Activated naive CD8-positive, alpha-beta T cell (primary cell): ENCODE data around the gene HEXD.
"Not testable (repeated sequence)": the region's sequence is repeated elsewhere in the genome, so short reads cannot be mapped to it uniquely, and the experiment has no call there.

Source experiments
- H3K27ac Mint-ChIP-seq: one replicate; pipeline ENCODE4 v1.8.0; 2021; ENCODE audit warnings: mixed read lengths
- H3K27me3 Mint-ChIP-seq: one replicate; pipeline ENCODE4 v1.8.0; 2021; ENCODE audit warnings: mixed read lengths
- H3K36me3 Mint-ChIP-seq: one replicate; pipeline ENCODE4 v1.8.0; 2021; ENCODE audit warnings: mixed read lengths
- H3K4me1 Mint-ChIP-seq: one replicate; pipeline ENCODE4 v1.8.0; 2021; ENCODE audit warnings: low read depth, mixed read lengths
- H3K4me3 Mint-ChIP-seq: one replicate; pipeline ENCODE4 v1.8.0; 2021; ENCODE audit warnings: mild to moderate bottlenecking, mixed read lengths
- H3K9me3 Mint-ChIP-seq: one replicate; pipeline ENCODE4 v1.8.0; 2021; ENCODE audit warnings: low read depth, mixed read lengths

Gene HEXD

DNA sequence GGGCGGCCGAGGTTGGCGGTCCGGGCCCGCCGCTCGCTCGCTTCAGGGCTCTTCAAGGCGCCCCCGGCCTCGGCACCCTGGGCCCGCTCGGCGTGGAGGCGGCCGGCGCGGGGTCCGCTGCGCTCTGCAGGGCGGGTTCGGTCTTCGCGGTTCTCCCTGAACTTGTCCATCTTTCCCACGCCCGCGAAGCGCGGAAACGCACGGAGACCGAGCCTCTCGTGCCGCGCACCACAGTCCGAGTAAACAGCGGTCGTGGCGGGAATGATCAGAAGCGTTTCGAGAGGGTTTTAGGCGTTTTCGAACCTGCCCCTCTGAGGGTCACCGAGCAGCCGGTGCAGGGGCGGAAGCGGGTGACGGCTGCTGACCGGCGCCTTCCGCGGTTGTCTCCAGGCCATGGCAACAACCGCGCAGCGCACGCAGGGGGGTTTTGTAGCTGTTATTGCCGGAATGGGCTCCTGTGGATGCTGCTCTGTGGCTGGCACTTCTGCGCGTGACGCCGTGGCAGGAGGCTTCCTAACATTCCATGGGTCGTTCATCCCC is 40.8 kb downstream of the HEXD start:
- no peaks in the 10 kb centered on the region for H3K27me3 Mint-ChIP-seq
- peak overlapping the region; percentile 89 for H3K4me3 Mint-ChIP-seq
- H3K4me1 Mint-ChIP-seq: peaks cover 30% of the 10 kb centered on the region
- H3K9me3 Mint-ChIP-seq: no peaks in the 10 kb centered on the region
- peak overlapping the region; percentile 58 for H3K27ac Mint-ChIP-seq
- peaks cover under 1% of the 10 kb centered on the region for H3K36me3 Mint-ChIP-seq

DNA sequence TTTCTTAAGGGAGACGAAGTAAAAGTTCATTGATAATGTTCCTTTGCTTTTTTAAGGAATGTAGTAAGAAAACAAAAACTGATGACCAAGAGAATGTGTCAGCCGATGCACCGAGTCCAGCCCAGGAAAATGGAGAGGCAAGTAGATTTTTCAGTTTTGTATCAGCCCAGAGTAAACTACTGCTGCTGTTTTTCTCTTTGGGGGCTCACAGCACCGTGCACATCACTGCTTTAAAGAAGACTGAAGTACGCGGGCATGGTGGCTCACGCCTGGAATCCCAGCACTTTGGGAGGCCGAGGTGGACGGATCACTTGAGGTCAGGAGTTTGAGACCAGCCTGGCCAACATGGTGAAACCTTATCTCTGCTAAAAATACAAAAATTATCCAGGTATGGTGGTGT is 41.8 kb downstream of the HEXD start:
- not testable (repeated sequence) for H3K27ac Mint-ChIP-seq, H3K27me3 Mint-ChIP-seq, H3K36me3 Mint-ChIP-seq, H3K9me3 Mint-ChIP-seq
- H3K4me3 Mint-ChIP-seq: peak overlapping the region; percentile 10
- peaks cover 32% of the 10 kb centered on the region for H3K4me1 Mint-ChIP-seq

DNA sequence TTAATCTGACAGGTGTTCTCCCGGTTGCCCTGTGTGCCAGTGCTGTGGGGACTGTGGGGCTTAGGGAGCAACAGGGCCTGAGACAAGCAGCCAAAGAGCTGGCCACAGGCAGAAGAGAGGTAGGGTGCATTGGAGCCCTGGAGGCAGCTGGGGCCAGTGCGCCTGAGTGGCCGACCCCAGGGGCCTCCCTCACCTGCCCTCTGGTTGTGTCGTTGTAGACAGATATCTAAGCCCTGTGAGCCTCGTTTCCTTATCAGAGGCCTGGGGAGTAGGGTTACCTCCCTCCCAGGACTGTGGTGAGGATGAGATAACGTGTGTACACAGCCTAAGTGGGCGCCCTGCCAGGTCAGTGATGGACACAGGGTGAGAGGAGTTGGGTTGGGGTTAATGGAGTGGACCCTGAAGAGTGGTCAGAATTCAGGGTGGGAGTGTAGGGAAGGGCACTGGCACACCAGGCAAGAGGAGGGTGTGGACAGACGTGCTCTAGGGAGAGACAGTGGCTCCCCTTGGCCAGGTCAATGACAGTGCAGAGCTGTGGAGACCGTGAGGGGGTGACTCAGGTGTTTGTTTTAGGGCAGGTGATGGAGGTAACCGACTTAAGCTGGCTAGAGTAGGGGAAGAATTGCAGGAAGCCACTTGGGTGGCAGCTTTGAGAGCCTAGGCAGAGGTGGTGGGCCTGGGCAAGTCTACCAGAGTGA is 43.8 kb downstream of the HEXD start:
- peaks cover 31% of the 10 kb centered on the region for H3K4me1 Mint-ChIP-seq
- no peak overlapping the region for H3K27ac Mint-ChIP-seq
- H3K4me3 Mint-ChIP-seq: no peak overlapping the region

DNA sequence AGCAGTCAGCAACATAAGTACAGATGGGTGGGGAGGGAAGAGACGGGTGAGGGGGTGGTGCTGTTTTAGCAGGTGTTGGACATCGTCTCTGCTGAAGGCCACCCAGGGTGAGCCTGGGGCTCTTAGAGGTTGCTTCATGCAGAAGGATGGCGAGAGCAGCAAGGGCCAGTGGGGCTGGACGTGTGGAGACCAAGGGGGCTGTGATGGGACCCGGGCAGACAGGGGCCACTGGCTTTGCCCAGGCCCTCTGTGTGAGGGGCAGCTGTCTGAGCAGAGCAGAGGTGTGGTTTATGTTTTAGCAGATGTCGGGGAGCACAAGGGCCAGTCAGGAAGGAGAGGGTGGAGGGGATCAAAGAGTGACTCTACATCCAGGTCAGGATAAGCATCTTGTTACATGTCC is 45.2 kb downstream of the HEXD start:
- H3K9me3 Mint-ChIP-seq: no peaks in the 10 kb centered on the region
- H3K27me3 Mint-ChIP-seq: no peaks in the 10 kb centered on the region
- no peak overlapping the region for H3K4me3 Mint-ChIP-seq
- H3K27ac Mint-ChIP-seq: no peak overlapping the region
- peaks cover 21% of the 10 kb centered on the region for H3K4me1 Mint-ChIP-seq
- H3K36me3 Mint-ChIP-seq: peaks cover 8% of the 10 kb centered on the region

More for the DNA sequence above, 43.8 kb downstream of the HEXD start:
- H3K36me3 Mint-ChIP-seq: peaks cover 6% of the 10 kb centered on the region
- no peaks in the 10 kb centered on the region for H3K9me3 Mint-ChIP-seq
- no peaks in the 10 kb centered on the region for H3K27me3 Mint-ChIP-seq

DNA sequence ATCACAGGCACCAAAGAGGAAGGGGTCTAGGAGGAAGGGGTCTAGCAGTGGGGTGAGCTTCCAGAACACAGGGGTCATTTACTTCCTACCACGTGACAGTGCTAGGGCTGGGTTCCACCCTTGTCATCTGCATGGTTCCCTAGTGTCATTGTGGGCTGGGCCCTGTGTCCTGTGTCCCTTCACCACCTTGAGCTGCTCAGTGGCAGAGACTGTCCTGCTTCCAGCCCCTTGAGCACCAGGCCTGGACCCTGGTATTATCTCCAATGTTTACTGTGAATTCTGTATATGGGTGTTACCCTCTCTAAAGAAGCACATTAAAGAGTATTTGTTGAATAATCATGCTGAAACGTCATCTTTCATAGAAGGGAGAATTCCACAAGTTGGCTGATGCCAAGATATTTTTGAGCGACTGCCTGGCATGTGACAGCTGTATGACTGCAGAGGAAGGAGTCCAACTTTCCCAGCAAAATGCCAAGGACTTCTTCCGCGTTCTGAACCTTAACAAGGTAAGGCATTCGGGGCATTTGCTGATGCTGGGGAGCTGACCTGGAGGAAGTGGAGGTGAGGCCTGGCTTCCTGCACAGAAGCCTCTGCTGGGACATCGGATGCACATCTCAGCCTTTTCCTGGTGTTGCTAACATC is 45.9 kb downstream of the HEXD start:
- H3K9me3 Mint-ChIP-seq: no peaks in the 10 kb centered on the region
- no peaks in the 10 kb centered on the region for H3K27me3 Mint-ChIP-seq
- peaks cover 21% of the 10 kb centered on the region for H3K4me1 Mint-ChIP-seq
- peaks cover 11% of the 10 kb centered on the region for H3K36me3 Mint-ChIP-seq
- no peak overlapping the region for H3K27ac Mint-ChIP-seq
- H3K4me3 Mint-ChIP-seq: no peak overlapping the region

DNA sequence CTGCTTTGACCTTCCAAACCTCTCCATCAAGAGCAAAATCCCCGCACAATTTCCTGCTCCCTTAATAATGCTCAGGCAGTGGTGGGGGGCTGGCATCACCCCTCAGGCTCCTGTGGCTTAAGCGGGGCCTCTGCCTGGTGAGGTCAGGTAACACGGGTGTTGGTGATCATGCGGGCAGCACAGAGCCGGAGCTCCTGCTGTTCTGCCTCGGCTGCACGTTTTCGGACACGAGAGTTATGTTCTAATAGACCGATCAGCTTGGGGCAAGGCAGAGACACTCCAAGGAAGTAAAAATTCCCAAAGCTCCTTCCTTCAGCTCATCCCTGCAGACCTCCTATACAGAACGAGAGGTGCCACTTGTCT is 46.4 kb downstream of the HEXD start:
- H3K27me3 Mint-ChIP-seq: no peaks in the 10 kb centered on the region
- no peak overlapping the region for H3K27ac Mint-ChIP-seq
- no peak overlapping the region for H3K4me3 Mint-ChIP-seq
- peaks cover 17% of the 10 kb centered on the region for H3K4me1 Mint-ChIP-seq
- peaks cover 11% of the 10 kb centered on the region for H3K36me3 Mint-ChIP-seq
- no peaks in the 10 kb centered on the region for H3K9me3 Mint-ChIP-seq

DNA sequence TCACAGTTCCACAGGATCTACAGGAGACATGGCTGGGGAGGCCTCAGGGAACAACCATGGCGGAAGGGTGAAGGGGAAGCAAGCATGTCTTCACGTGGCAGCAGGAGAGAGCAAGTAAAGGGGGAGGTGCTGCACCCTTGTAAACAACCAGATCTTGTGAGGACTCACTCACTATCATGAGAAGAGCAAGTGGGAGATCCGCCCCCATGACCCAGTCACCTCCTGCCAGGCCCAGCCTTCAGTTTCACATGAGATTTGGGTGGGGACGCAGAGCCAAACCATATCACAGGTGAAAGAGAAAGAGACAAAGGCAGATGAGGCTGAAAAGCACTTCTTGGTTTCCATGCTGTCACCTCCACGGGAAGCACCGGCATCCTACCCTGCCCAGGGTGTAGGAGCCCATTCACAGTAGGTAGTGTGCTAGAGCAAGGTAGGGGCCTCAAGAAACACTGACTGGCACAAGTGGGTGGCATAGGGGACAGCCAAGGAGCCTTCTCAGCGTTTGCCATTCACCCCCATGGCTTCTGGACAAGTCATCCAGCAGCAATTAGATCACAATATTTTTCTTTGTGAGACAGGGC is 47.0 kb downstream of the HEXD start:
- H3K27ac Mint-ChIP-seq: no peak overlapping the region
- H3K4me1 Mint-ChIP-seq: peaks cover 17% of the 10 kb centered on the region
- no peaks in the 10 kb centered on the region for H3K27me3 Mint-ChIP-seq
- no peak overlapping the region for H3K4me3 Mint-ChIP-seq
- peaks cover 13% of the 10 kb centered on the region for H3K36me3 Mint-ChIP-seq
- no peaks in the 10 kb centered on the region for H3K9me3 Mint-ChIP-seq

DNA sequence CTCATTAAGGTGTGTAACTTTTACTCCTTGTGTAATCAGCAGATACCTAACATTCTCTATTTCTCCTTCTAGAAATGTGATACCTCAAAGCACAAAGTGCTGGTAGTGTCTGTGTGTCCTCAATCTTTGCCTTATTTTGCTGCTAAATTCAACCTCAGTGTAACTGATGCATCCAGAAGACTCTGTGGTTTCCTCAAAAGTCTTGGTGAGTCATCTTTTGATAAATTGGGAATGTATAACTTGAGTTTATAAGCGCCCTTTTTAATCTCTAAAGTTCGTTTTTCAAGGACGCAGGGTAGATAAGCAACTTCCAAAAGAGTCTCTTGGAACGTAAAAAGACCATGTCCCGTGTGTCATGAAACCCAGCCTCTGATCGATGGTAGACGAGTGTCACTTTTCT is 50.5 kb downstream of the HEXD start:
- H3K36me3 Mint-ChIP-seq: peaks cover 14% of the 10 kb centered on the region
- no peak overlapping the region for H3K27ac Mint-ChIP-seq
- H3K9me3 Mint-ChIP-seq: no peaks in the 10 kb centered on the region
- no peaks in the 10 kb centered on the region for H3K27me3 Mint-ChIP-seq
- peaks cover 5% of the 10 kb centered on the region for H3K4me1 Mint-ChIP-seq
- no peak overlapping the region for H3K4me3 Mint-ChIP-seq

DNA sequence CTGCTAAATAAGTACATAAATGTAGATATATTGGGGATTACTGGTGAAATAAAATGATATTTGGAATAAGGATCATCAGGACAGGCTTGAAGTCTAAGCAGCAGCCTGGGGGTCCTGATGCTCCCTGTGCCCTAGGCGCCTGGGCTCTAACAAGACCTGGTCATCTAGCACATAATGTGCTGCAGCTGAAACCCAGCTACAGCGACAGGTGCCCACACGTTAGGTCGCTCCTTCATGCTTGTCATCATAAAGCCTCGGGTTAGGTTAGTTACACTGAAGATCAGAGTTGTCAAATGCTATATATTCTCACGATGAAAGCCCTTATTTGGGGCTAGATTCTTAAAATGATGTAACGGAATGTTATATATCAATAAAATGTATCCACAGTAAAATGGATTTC is 51.9 kb downstream of the HEXD start:
- Mint-ChIP-seq H3K4me3 (no peak overlapping the region), H3K36me3 (peaks cover 8% of the 10 kb centered on the region), H3K9me3 (no peaks in the 10 kb centered on the region), H3K27ac (no peak overlapping the region), H3K4me1 (peaks cover 2% of the 10 kb centered on the region), H3K27me3 (no peaks in the 10 kb centered on the region)

DNA sequence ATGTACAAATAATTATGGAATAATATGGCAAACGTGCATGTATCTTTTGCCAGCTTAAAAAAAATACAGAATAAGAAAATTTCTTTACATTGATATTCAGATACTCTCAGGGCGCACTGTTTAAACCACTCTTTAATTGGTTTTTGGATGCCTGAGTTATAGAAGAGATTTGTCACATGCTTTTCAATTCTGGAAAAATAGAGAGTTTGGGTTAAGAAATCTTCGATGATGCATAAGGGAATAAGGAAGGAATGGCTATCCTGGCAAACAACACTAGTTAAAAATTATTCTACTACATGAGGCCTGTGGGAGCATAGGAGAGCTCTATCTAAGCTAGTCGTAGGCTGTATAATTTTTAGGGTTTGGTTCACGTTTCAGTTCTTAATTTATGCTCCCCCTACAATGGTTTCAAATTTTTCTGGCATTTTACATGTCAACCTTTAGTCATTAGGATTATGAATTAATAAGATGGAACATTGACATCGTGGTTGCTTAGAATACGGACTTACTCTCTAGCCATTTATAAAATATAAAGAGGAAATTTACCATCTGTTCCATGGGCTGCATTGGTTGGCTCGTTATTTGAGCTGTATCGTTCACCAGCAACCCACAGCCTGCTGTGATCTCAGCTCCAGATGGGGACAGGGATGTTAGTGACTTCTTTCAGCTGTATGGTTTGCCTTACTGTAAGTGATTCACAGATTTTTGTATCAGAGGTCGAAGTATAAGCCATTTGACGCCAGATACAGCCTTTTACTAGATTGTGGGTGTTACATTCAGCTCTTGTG is 56.3 kb downstream of the HEXD start:
- Mint-ChIP-seq H3K27me3 (no peaks in the 10 kb centered on the region), H3K4me3 (no peak overlapping the region), H3K9me3 (no peaks in the 10 kb centered on the region), H3K4me1 (no peaks in the 10 kb centered on the region), H3K36me3 (peaks cover 3% of the 10 kb centered on the region), H3K27ac (no peak overlapping the region)

DNA sequence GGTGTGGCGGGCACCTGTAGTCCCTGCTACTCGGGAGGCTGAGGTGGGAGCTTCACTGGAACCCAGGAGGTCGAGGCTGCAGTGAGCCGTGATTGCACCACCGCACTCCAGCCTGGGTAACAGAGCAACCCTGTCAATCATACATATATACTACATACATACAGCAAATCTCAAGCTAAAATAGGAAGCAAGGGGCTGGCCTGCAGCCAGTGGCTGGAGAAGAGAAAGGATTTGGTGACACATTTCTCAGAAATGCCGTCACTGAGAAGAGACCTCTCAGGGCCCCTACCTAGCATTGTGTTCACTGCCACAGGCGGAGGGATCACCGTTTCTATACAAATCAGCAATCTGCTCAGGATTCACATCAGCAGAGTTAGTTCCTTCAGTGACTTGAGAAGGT is 57.3 kb downstream of the HEXD start:
- H3K9me3 Mint-ChIP-seq: no peaks in the 10 kb centered on the region
- H3K36me3 Mint-ChIP-seq: no peaks in the 10 kb centered on the region
- H3K27me3 Mint-ChIP-seq: no peaks in the 10 kb centered on the region
- no peak overlapping the region for H3K4me3 Mint-ChIP-seq
- H3K4me1 Mint-ChIP-seq: no peaks in the 10 kb centered on the region
- H3K27ac Mint-ChIP-seq: no peak overlapping the region

DNA sequence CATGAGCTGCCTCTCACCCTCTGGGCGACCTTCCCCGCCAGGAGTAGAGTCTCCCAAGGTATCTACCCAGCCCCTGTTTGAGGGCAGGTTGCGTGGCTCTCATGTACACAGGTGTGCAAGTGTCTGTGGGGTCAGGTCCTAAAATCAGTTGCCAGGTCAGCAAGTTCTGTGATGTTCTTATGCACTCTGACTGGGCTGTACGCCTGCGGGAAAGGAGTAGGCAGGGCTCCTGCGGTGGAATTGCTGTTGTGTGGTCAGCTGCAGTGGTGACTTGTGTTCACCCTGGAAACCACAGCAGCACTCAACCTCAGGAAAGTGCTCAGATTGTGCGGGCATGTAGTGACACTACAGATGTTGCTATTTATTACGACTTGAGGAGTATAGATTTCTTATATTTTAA is 59.8 kb downstream of the HEXD start:
- Mint-ChIP-seq H3K4me3 (no peak overlapping the region), H3K9me3 (no peaks in the 10 kb centered on the region), H3K36me3 (peaks cover 2% of the 10 kb centered on the region)

DNA sequence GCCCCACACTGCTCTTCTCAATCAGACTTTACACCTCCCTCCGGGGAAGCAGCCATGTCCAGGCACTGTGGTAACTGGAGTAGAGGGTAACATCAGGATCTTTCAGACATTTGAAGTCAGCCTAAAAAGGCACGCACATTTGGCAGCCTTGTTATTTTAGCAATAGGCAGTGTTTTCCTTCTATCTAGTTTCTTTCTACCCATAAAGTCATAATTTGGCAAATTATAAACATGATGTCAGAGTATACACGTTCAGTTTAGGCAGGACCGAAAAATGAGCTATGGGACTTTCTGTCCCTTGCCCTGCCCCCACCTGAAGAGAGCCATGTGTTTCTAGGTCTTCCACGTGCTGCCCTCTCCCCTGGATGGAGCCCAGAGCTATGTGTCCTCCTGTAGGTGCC is 61.5 kb downstream of the HEXD start:
- no peaks in the 10 kb centered on the region for H3K4me1 Mint-ChIP-seq
- no peak overlapping the region for H3K27ac Mint-ChIP-seq
- H3K9me3 Mint-ChIP-seq: no peaks in the 10 kb centered on the region
- H3K36me3 Mint-ChIP-seq: peaks cover 2% of the 10 kb centered on the region
- no peak overlapping the region for H3K4me3 Mint-ChIP-seq
- no peaks in the 10 kb centered on the region for H3K27me3 Mint-ChIP-seq

More for the DNA sequence above, 59.8 kb downstream of the HEXD start:
- Mint-ChIP-seq H3K27ac (no peak overlapping the region), H3K27me3 (no peaks in the 10 kb centered on the region), H3K4me1 (no peaks in the 10 kb centered on the region)

DNA sequence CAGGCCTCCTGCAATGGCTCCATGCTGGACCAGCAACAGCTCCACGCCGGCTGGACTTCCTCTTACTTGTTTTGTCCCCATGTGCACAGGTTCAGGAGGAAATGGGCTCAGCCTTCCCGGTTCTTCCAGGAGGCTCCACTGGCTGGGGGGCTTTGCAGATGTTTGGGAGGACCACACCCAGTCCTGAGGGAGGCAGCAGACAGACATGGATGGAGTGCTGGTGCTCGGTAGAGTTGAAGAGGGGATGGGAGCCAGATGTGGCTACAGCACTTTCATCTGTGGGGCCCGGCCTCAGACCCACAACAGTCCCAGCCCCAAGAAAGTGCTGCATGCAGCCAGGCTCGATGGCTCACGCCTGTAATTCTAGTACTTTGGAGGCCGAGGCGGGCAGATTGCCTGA is 62.2 kb downstream of the HEXD start:
- Mint-ChIP-seq H3K27ac (no peak overlapping the region), H3K4me3 (no peak overlapping the region), H3K27me3 (no peaks in the 10 kb centered on the region), H3K36me3 (peaks cover 2% of the 10 kb centered on the region), H3K4me1 (no peaks in the 10 kb centered on the region), H3K9me3 (no peaks in the 10 kb centered on the region)

DNA sequence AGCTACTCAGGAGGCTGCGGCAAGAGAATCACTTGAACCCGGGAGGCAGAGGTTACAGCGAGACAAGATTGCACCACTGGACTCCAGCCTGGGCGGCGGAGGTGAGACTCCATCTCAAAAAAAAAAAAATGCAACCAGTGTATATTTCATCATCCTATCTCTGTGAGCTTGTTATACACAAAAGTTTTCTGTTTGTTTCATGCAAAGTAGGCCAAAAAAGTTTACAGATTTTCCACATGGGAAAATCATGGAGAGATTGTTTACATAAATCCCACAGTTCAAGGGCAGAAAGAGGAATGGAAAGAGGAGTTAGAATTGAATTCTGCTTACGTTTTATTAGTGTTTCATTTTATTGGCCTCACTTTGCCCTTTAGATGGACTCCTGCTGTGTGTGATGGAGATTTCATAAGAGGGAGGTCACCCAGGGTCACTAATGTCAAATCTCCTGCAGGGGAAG is 65.1 kb downstream of the HEXD start:
- Mint-ChIP-seq H3K4me3 (no peak overlapping the region), H3K27ac (peak overlapping the region; percentile 41), H3K4me1 (peaks cover 6% of the 10 kb centered on the region), H3K9me3 (no peaks in the 10 kb centered on the region), H3K27me3 (no peaks in the 10 kb centered on the region), H3K36me3 (peaks cover 2% of the 10 kb centered on the region)
